GM12878 (cell line): Measurements from ENCODE around the gene C18orf63. TPM values are rescaled to one million over a fixed set of nuclear protein-coding genes. Genes with fewer than 3 reads are reported as not detected.
A peak's percentile ranks its signal among the peaks of the same experiment; 100 is the strongest.

Experiments
- ATAC-seq: fragments of 200-7000 bp; cut with Tn5 transposase; 3 replicates; pipeline ENCODE4 v1.9.1; 2020; ENCODE audit warnings: mild to moderate bottlenecking, moderate library complexity
- BruUV-seq: library from RNA; stranded (reverse); fragments of 400-500 nt; replicated peaks from 2 replicates; lab custom pipeline; 2021; lab: Mats Ljungman, UMichigan
- CTCF ChIA-PET: fragments of 300-600 bp; sonication (Branson Sonifier 250); formaldehyde crosslinking; extraction: SDS; loops from one replicate; lab custom pipeline; 2021; ENCODE audit warnings: inconsistent platforms; lab: Yijun Ruan, JAX
- POLR2A ChIA-PET: fragments of 350-600 bp; formaldehyde crosslinking; extraction: SDS; loops from one replicate; lab custom pipeline; 2021; ENCODE audit warnings: inconsistent platforms; lab: Charles Lee
- RAD21 ChIA-PET: fragments of 300-600 bp; sonication (Branson Sonifier 250); formaldehyde crosslinking; loops from one replicate; lab custom pipeline; 2023; ENCODE audit warnings: antibody characterized with exemption; ENCODE audit not compliant: unreplicated experiment; lab: Charles Lee
- SMC1A ChIA-PET: fragments of 300-600 bp; sonication (Branson Sonifier 250); formaldehyde crosslinking; loops from one replicate; lab custom pipeline; 2023; ENCODE audit not compliant: unreplicated experiment, uncharacterized antibody; lab: Charles Lee
- DNase-seq: peaks from one replicate; pipeline ENCODE4 v3.0.0-alpha.2; 2011; ENCODE audit warnings: low read depth, low spot score
- FAIRE-seq: peaks from 3 replicates; lab custom pipeline; 2011; peaks lifted over from hg19 to GRCh38; lab: Jason Lieb, UNC
- H2AFZ ChIP-seq: 2 replicates; pipeline ENCODE4 v1.6.0; 2011; ENCODE audit warnings: low read depth, low read length, control low read depth; ENCODE audit not compliant: control insufficient read depth
- H3K27ac ChIP-seq: 2 replicates; pipeline ENCODE4 v1.5.1; 2011; ENCODE audit warnings: control low read depth; ENCODE audit not compliant: control insufficient read depth, insufficient read depth
- H3K27me3 ChIP-seq, 2 experiments: replicated peaks in 1 of 2; 2 replicates each; pipeline versions ENCODE4 v1.6.0 to v1.6.1; 2011; ENCODE audit warnings: low read length in 1 of 2; ENCODE audit not compliant: control insufficient read depth in 2 of 2, insufficient read depth in 2 of 2
- H3K36me3 ChIP-seq, 2 experiments: 2 replicates each; pipeline ENCODE4 v1.5.1; 2011; ENCODE audit warnings: low read length in 1 of 2; ENCODE audit not compliant: control insufficient read depth in 2 of 2, insufficient read depth in 2 of 2
- H3K4me1 ChIP-seq: 2 replicates; pipeline ENCODE4 v1.6.1; 2011; ENCODE audit warnings: mild to moderate bottlenecking, low read length, moderate library complexity, mixed read lengths; ENCODE audit not compliant: control insufficient read depth, insufficient read depth
- H3K4me2 ChIP-seq: 2 replicates; pipeline ENCODE4 v1.6.0; 2011; ENCODE audit warnings: control low read depth; ENCODE audit not compliant: control insufficient read depth, insufficient read depth
- H3K4me3 ChIP-seq: fragments of 200-600 bp; sonication (generic); 2 replicates; pipeline ENCODE4 v1.5.1; 2016
- H3K79me2 ChIP-seq: 2 replicates; pipeline ENCODE4 v1.6.0; 2011; ENCODE audit warnings: low read length; ENCODE audit not compliant: control insufficient read depth, insufficient read depth
- H3K9ac ChIP-seq: 2 replicates; pipeline ENCODE4 v1.8.0; 2011; ENCODE audit warnings: low read length, control low read depth, mixed read lengths; ENCODE audit not compliant: control insufficient read depth, insufficient read depth
- H3K9me3 ChIP-seq: replicated peaks from 3 replicates; pipeline ENCODE4 v1.5.1; 2011; ENCODE audit warnings: mild to moderate bottlenecking, low read length; ENCODE audit not compliant: control insufficient read depth, insufficient read depth
- H4K20me1 ChIP-seq: 2 replicates; pipeline ENCODE4 v1.6.0; 2011; ENCODE audit not compliant: control insufficient read depth, insufficient read depth
- ATF2 ChIP-seq: IDR thresholded peaks from 2 replicates; pipeline ENCODE4 v1.6.1; 2012; ENCODE audit warnings: low read length, inconsistent platforms
- BCL11A ChIP-seq: IDR thresholded peaks from 2 replicates; pipeline ENCODE4 v1.6.1; 2011; ENCODE audit warnings: low read depth, low read length
- CREB1 ChIP-seq: IDR thresholded peaks from 2 replicates; pipeline ENCODE4 v1.6.1; 2012; ENCODE audit warnings: low read depth, mild to moderate bottlenecking, inconsistent platforms
- MXI1 ChIP-seq: fragments of 150-350 bp; IDR thresholded peaks from 2 replicates; pipeline ENCODE4 v1.6.1; 2011; ENCODE audit warnings: low read depth, mild to moderate bottlenecking, inconsistent platforms, low read length, improper control_type of control experiment
- NFXL1 ChIP-seq: fragments of 450-650 bp; IDR thresholded peaks from 2 replicates; pipeline ENCODE4 v1.6.1; 2017; ENCODE audit warnings: antibody characterized with exemption, mild to moderate bottlenecking, borderline replicate concordance
- RCOR1 ChIP-seq: conservative IDR thresholded peaks from 2 replicates; pipeline ENCODE4 v1.6.1; 2012; ENCODE audit warnings: low read depth, low read length, improper control_type of control experiment
- RELA ChIP-seq: fragments of 450-650 bp; IDR thresholded peaks from 2 replicates; pipeline ENCODE4 v1.8.0; 2014; ENCODE audit warnings: borderline replicate concordance; ENCODE audit not compliant: partially characterized antibody
- SREBF2 ChIP-seq: IDR thresholded peaks from 2 replicates; pipeline ENCODE4 v1.6.1; 2012; ENCODE audit warnings: mild to moderate bottlenecking, low read length
- YY1 ChIP-seq: IDR thresholded peaks from 2 replicates; pipeline ENCODE4 v1.6.1; 2011; ENCODE audit warnings: low read depth, mild to moderate bottlenecking, low read length
- WGBS: methylation state at CpG from one replicate; pipeline ENCODE4 v1.1.6; 2016; ENCODE audit warnings: low lambda C conversion rate; ENCODE audit not compliant: insufficient replicate concordance, insufficient coverage; ENCODE audit errors: missing lambda C conversion rate; 5-methylcytosine and 5-hydroxymethylcytosine counted together
- in situ Hi-C: fragments of 300-500 bp; cut with MboI; formaldehyde crosslinking; loops from 9 replicates; pipeline ENCODE4 v1.14.3; 2018; ENCODE audit warnings: mixed read lengths
- intact Hi-C: fragments of 100-400 bp; cut with micrococcal nuclease; formaldehyde crosslinking; loops from one replicate; pipeline ENCODE4 v1.14.2; 2022; ENCODE audit not compliant: unreplicated experiment
- polyA plus RNA-seq, 11 experiments: library from polyadenylated mRNA; depleted of rRNA in 4 of 11; unstranded in 6 of 11; stranded (reverse) in 5 of 11; fragments of >200 nt; fragmentation: Nextera tagmentation in 4 of 11; fragmentation: Illumina TruSeq in 1 of 11; extraction: Ambion mirVana in 4 of 11; extraction: Trizol in 1 of 11; gene quantifications; 1 replicate in 1 of 11; 2 replicates in 10 of 11; pipeline versions ENCODE4 v1.2.1 to v1.2.3, GENCODE V29; 2011 to 2016; ENCODE audit warnings: inconsistent platforms in 2 of 11, missing spikeins in 2 of 11, low read depth in 1 of 11
- total RNA-seq, 4 experiments: library from RNA; depleted of rRNA in 3 of 4; stranded (reverse); fragments of >200 nt in 3 of 4; fragmentation: Illumina TruSeq in 1 of 4; extraction: Trizol in 1 of 4; gene quantifications; 2 replicates each; pipeline versions ENCODE4 v1.2.1 to v1.2.3, GENCODE V29; 2013 to 2021

The C18orf63 gene
- total and polyA plus RNA-seq, 10 of the 15 experiments (the other 5 are each of a cell fraction or from before 2014, with no cell fraction given): not detected

DNA sequence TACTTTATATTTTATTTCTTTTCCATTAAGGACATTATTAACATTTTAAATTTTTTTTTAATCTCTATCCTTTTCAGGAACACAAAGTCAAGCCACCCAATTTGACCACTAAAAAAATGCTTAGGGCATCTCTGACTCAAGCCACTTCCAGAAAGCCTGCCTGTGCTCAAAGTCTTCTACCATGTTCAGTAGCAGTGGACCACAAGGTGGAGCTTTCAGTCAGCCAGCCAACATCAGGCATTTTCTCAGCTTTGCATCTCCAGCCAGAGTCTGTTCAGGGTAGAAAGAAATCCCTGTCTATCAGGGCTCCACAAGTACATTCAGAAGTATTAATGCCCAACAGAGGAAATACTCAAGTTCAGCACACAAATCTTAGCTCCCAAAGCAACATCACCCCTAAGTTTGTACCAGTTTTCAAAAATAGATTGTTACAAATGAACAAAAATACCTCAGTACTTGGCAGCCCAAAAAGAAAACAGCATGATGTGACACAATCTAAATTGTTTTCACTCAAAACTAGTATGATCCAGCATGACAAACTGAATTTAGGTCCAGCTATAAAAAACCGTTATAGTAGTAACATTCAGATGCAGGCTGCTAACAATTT, 37.6 kb downstream of the C18orf63 start (continued):
- TF ChIP-seq RCOR1 (no peak), BCL11A (no peak), NFXL1 (no peak), YY1 (peak; percentile 79), SREBF2 (no peak), MXI1 (no peak), RELA (no peak)

- Histone ChIP-seq H2AFZ (peak overlapping the region; percentile 64), H3K4me1 (peaks cover 3% of the 10 kb centered on the region; the same call in 1 of the 2 replicates), H3K9ac (no peak overlapping the region), H3K79me2 (no peaks in the 10 kb centered on the region), H3K4me2 (no peak overlapping the region), H3K4me3 (no peak overlapping the region), H3K9me3 (no peaks in the 10 kb centered on the region), H3K36me3 (no peaks in the 10 kb centered on the region), H3K27me3 (no peaks in the 10 kb centered on the region; a peak in 1 of 4 replicates), H3K27ac (no peak overlapping the region), H4K20me1 (no peaks in the 10 kb centered on the region)
- ATAC-seq: peak; percentile 15
- POLR2A ChIA-PET: no interaction called here
- in situ Hi-C loops (no loop called here), intact Hi-C loops (no loop called here)
- FAIRE-seq: no peak
- SMC1A ChIA-PET: interaction anchor here (1.0 kb wide), 1 partner anchor 195 kb away, joined by 3 read pairs; no protein-coding TSS in a partner anchor
- RAD21 ChIA-PET: no interaction called here
- TF ChIP-seq CREB1 (no peak), ATF2 (no peak)
- BruUV-seq: no TSS peak
- WGBS: 33% methylated on average over 1 of the region's 1 CpG
- no peak for DNase-seq
- CTCF ChIA-PET: interaction anchor here (0.9 kb wide), 1 partner anchor 15 kb away, joined by 4 read pairs; no protein-coding TSS in a partner anchor
Observed at GRCh38 chr18:74356959-74357358, 41.3 kb downstream of the C18orf63 start.
